Measurements from ENCODE around the gene EPB41. TPM values are rescaled to one million over a fixed set of nuclear protein-coding genes. Genes with fewer than 3 reads are reported as not detected.
A peak's percentile ranks its signal among the peaks of the same experiment; 100 is the strongest.

The EPB41 gene
- total RNA-seq, 2 experiments from 2014 or later = 138 to 145 TPM

GRCh38 chr1:29122682-29123052, 208.3 kb downstream of the EPB41 start:
- Histone ChIP-seq H3K4me3 (ENCODE audit: low read length) (peak overlapping the region; percentile 43), H3K4me1 (ENCODE audit: insufficient read depth, low read length) (peaks cover 41% of the 10 kb centered on the region), H3K27me3 (ENCODE audit: control insufficient read depth in 1 of 2, insufficient read depth in 2 of 2, low read length in 2 of 2) (peaks cover 25 to 44% of the 10 kb centered on the region in 2 experiments), H3K9me3 (ENCODE audit: control insufficient read depth in 1 of 2, insufficient read depth in 1 of 2, low read length in 2 of 2) (peaks cover 0 to 3% of the 10 kb centered on the region in 2 experiments), H3K27ac (ENCODE audit: low read depth in 1 of 2, low read length in 2 of 2) (no peak overlapping the region), H3K36me3 (ENCODE audit: insufficient read depth, low read length) (peaks cover 11% of the 10 kb centered on the region)
- ATAC-seq (ENCODE audit: poor library complexity) = no peak
- DNase-seq = peak in 1 of 14 experiments; percentile 34
- Mint-ChIP-seq H3K36me3 (ENCODE audit: low read depth) (peaks cover 20% of the 10 kb centered on the region), H3K4me3 (peak overlapping the region; percentile 74), H3K27me3 (peaks cover 21% of the 10 kb centered on the region), H3K9me3 (no peaks in the 10 kb centered on the region), H3K27ac (no peak overlapping the region), H3K4me1 (ENCODE audit: low read depth) (peaks cover 8% of the 10 kb centered on the region)
- POLR2A ChIA-PET = interaction anchor here (1.8 kb wide), 1 partner anchor 59 kb away, joined by 16 read pairs; the partner anchor contains the start of gene SRSF4
- intact Hi-C loops (cut with DNase I, micrococcal nuclease) = loop anchor here (10.0 kb wide), 2 partner anchors 52 to 82 kb away; no protein-coding TSS in a partner anchor
- CTCF ChIA-PET = no interaction called here
- no peak for TF ChIP-seq CTCF (IDR thresholded peaks at IDR 0.05)

GRCh38 chr1:29123053-29123886, 208.9 kb downstream of the EPB41 start:
- CTCF ChIA-PET = interaction anchor here (1.6 kb wide), 1 partner anchor 11 kb away, joined by 3 read pairs; no protein-coding TSS in a partner anchor
- Mint-ChIP-seq H3K9me3 (no peaks in the 10 kb centered on the region), H3K27me3 (peaks cover 25% of the 10 kb centered on the region), H3K4me3 (peak overlapping the region; percentile 74), H3K4me1 (ENCODE audit: low read depth) (peaks cover 8% of the 10 kb centered on the region), H3K27ac (no peak overlapping the region), H3K36me3 (ENCODE audit: low read depth) (peaks cover 14% of the 10 kb centered on the region)
- no peak for TF ChIP-seq CTCF (IDR thresholded peaks at IDR 0.05)
- Histone ChIP-seq H3K4me1 (ENCODE audit: insufficient read depth, low read length) (peaks cover 41% of the 10 kb centered on the region), H3K9me3 (ENCODE audit: control insufficient read depth in 1 of 2, insufficient read depth in 1 of 2, low read length in 2 of 2) (peaks cover 0 to 3% of the 10 kb centered on the region in 2 experiments), H3K27ac (ENCODE audit: low read depth in 1 of 2, low read length in 2 of 2) (no peak overlapping the region), H3K36me3 (ENCODE audit: insufficient read depth, low read length) (peaks cover 6% of the 10 kb centered on the region), H3K4me3 (ENCODE audit: low read length) (peak overlapping the region; percentile 43), H3K27me3 (ENCODE audit: control insufficient read depth in 1 of 2, insufficient read depth in 2 of 2, low read length in 2 of 2) (peaks cover 25 to 44% of the 10 kb centered on the region in 2 experiments)
- no peak for ATAC-seq (ENCODE audit: poor library complexity)
- POLR2A ChIA-PET = interaction anchor here (0.9 to 2.2 kb wide), 2 partner anchors 58 to 59 kb away, joined by 3 to 8 read pairs; partner anchors contain the start of gene SRSF4
- DNase-seq = peak in 5 of 14 experiments; percentile 5 to 51 (median 37)
- intact Hi-C loops (cut with DNase I, micrococcal nuclease) = loop anchor here (10.0 kb wide), 2 partner anchors 52 to 82 kb away; no protein-coding TSS in a partner anchor

- no peak for ATAC-seq (ENCODE audit: poor library complexity)
- Mint-ChIP-seq H3K27me3 (peaks cover 26% of the 10 kb centered on the region), H3K9me3 (no peaks in the 10 kb centered on the region), H3K36me3 (ENCODE audit: low read depth) (peaks cover 7% of the 10 kb centered on the region), H3K27ac (no peak within 1 kb of the TSS), H3K4me3 (peak within 1 kb of the TSS; percentile 74), H3K4me1 (ENCODE audit: low read depth) (peaks cover 8% of the 10 kb centered on the region)
- Histone ChIP-seq H3K4me3 (ENCODE audit: low read length) (peak within 1 kb of the TSS; percentile 61), H3K36me3 (ENCODE audit: insufficient read depth, low read length) (no peaks in the 10 kb centered on the region), H3K9me3 (ENCODE audit: control insufficient read depth in 1 of 2, insufficient read depth in 1 of 2, low read length in 2 of 2) (peaks cover 0 to 3% of the 10 kb centered on the region in 2 experiments), H3K27me3 (ENCODE audit: control insufficient read depth in 1 of 2, insufficient read depth in 2 of 2, low read length in 2 of 2) (peaks cover 25 to 44% of the 10 kb centered on the region in 2 experiments), H3K4me1 (ENCODE audit: insufficient read depth, low read length) (peaks cover 41% of the 10 kb centered on the region), H3K27ac (ENCODE audit: low read depth in 1 of 2, low read length in 2 of 2) (no peak within 1 kb of the TSS)
- no peak for TF ChIP-seq CTCF (IDR thresholded peaks at IDR 0.05)
- DNase-seq = peak in 1 of 14 experiments; percentile 31
- ChIA-PET POLR2A (interaction anchor here (0.9 to 2.2 kb wide), 5 partner anchors 13 to 795 kb away, joined by 3 to 8 read pairs (median 3); partner anchors contain the start of genes MED18 and SRSF4), CTCF (interaction anchor here (0.7 to 1.6 kb wide), 2 partner anchors 12 to 73 kb away, joined by 3 to 4 read pairs; no protein-coding TSS in a partner anchor)
- intact Hi-C loops (cut with DNase I, micrococcal nuclease) = loop anchor here (10.0 kb wide), 2 partner anchors 51 to 81 kb away; no protein-coding TSS in a partner anchor
Observed at GRCh38 chr1:29123887-29124365, 209.6 kb downstream of the EPB41 start, which contains the start of gene TMEM200B. Gene TMEM200B, minus strand, starts transcription at chr1:29123903. Its CDS starts 2,075 bp downstream, at chr1:29121828.

All from CD4-positive, alpha-beta T cell (primary cell).